Measurements from ENCODE around the gene DNAH3.

The DNAH3 gene

GRCh38 chr16:21167360-21167759, 16.7 kb upstream of the DNAH3 start:
- Histone ChIP-seq H3K4me3 (replicated peaks; ENCODE audit: insufficient read depth, low read length) (no peak overlapping the region), H3K27ac (replicated peaks) (no peak overlapping the region), H3K27me3 (ENCODE audit: insufficient read depth, poor library complexity, severe bottlenecking) (no peaks in the 10 kb centered on the region)
- no peak for DNase-seq (ENCODE audit: low read depth in 1 of 2, low spot score in 1 of 2)
- no peak for TF ChIP-seq SPI1 (IDR thresholded peaks at IDR 0.05; ENCODE audit: borderline replicate concordance, low read depth)
- no peak for TF ChIP-seq GABPA (IDR thresholded peaks at IDR 0.05; ENCODE audit: low read depth)
- TF ChIP-seq, protein P1, sequence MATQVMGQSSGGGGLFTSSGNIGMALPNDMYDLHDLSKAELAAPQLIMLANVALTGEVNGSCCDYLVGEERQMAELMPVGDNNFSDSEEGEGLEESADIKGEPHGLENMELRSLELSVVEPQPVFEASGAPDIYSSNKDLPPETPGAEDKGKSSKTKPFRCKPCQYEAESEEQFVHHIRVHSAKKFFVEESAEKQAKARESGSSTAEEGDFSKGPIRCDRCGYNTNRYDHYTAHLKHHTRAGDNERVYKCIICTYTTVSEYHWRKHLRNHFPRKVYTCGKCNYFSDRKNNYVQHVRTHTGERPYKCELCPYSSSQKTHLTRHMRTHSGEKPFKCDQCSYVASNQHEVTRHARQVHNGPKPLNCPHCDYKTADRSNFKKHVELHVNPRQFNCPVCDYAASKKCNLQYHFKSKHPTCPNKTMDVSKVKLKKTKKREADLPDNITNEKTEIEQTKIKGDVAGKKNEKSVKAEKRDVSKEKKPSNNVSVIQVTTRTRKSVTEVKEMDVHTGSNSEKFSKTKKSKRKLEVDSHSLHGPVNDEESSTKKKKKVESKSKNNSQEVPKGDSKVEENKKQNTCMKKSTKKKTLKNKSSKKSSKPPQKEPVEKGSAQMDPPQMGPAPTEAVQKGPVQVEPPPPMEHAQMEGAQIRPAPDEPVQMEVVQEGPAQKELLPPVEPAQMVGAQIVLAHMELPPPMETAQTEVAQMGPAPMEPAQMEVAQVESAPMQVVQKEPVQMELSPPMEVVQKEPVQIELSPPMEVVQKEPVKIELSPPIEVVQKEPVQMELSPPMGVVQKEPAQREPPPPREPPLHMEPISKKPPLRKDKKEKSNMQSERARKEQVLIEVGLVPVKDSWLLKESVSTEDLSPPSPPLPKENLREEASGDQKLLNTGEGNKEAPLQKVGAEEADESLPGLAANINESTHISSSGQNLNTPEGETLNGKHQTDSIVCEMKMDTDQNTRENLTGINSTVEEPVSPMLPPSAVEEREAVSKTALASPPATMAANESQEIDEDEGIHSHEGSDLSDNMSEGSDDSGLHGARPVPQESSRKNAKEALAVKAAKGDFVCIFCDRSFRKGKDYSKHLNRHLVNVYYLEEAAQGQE (IDR thresholded peaks at IDR 0.05; ENCODE audit: insufficient replicate concordance, low read depth), result no peak
- TF ChIP-seq, protein P2, sequence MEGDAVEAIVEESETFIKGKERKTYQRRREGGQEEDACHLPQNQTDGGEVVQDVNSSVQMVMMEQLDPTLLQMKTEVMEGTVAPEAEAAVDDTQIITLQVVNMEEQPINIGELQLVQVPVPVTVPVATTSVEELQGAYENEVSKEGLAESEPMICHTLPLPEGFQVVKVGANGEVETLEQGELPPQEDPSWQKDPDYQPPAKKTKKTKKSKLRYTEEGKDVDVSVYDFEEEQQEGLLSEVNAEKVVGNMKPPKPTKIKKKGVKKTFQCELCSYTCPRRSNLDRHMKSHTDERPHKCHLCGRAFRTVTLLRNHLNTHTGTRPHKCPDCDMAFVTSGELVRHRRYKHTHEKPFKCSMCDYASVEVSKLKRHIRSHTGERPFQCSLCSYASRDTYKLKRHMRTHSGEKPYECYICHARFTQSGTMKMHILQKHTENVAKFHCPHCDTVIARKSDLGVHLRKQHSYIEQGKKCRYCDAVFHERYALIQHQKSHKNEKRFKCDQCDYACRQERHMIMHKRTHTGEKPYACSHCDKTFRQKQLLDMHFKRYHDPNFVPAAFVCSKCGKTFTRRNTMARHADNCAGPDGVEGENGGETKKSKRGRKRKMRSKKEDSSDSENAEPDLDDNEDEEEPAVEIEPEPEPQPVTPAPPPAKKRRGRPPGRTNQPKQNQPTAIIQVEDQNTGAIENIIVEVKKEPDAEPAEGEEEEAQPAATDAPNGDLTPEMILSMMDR (IDR thresholded peaks at IDR 0.05; ENCODE audit: insufficient read depth, low read length), result no peak

- H3K4me3 ChIP-seq (replicated peaks; ENCODE audit: insufficient read depth, low read length), result no peak overlapping the region
- no peak for DNase-seq (ENCODE audit: low read depth in 1 of 2, low spot score in 1 of 2)
- H3K27me3 ChIP-seq (ENCODE audit: insufficient read depth, poor library complexity, severe bottlenecking), result no peaks in the 10 kb centered on the region
- TF ChIP-seq, protein P1 (IDR thresholded peaks at IDR 0.05; ENCODE audit: insufficient replicate concordance, low read depth), result peak; percentile 88
- no peak for TF ChIP-seq SPI1 (IDR thresholded peaks at IDR 0.05; ENCODE audit: borderline replicate concordance, low read depth)
- no peak overlapping the region for H3K27ac ChIP-seq (replicated peaks)
Measured at GRCh38 chr16:21166561-21166961, 15.9 kb upstream of the DNAH3 start.

DNA sequence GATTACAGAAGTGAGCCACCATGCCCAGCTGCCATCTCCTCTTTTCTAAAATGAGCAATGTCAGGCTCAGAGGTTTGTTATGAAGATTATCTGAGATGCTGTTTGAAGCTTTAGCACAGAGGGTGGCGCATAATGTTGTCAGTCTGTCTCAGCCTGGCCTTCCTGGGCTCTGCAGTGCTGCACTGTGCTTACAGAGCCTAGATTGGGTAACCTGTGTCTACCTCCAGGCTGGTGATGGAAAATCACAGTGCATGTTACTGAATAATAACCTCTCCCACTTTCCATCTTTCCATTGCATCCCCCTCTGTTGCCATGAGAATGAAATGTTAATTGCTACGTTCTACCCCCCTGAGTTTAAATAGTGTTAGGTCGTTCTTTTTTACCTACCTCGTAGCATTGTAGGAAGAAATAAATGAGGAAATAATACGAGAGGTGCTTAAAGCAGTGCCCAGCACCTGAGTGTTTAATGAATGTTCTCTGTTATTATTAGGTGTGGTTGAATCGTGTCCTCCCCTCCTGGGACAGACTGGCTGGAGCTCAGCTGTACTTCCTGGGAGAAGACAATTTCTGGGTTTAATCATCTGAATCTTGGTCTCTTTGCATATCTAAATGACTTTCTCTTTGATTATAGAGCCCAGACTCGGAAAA, 14.0 kb upstream of the DNAH3 start:
- Histone ChIP-seq H3K27ac (replicated peaks) (no peak overlapping the region), H3K4me3 (replicated peaks; ENCODE audit: insufficient read depth, low read length) (no peak overlapping the region), H3K27me3 (ENCODE audit: insufficient read depth, poor library complexity, severe bottlenecking) (no peaks in the 10 kb centered on the region)
- TF ChIP-seq SPI1 (IDR thresholded peaks at IDR 0.05; ENCODE audit: borderline replicate concordance, low read depth) (no peak), GABPA (IDR thresholded peaks at IDR 0.05; ENCODE audit: low read depth) (no peak), POLR2AphosphoS5 (IDR thresholded peaks at IDR 0.05; ENCODE audit: low read depth) (no peak)
- TF ChIP-seq, protein P2 (IDR thresholded peaks at IDR 0.05; ENCODE audit: insufficient read depth, low read length), result no peak
- TF ChIP-seq, protein P1 (IDR thresholded peaks at IDR 0.05; ENCODE audit: insufficient replicate concordance, low read depth), result no peak
- no peak for DNase-seq (ENCODE audit: low read depth in 1 of 2, low spot score in 1 of 2)

Data from HL-60 (cell line).